Rectal smooth muscle tissue (tissue), 1 donor: ENCODE measurements around the gene NUP188.
"Not testable (repeated sequence)": the region's sequence is repeated elsewhere in the genome, so short reads cannot be mapped to it uniquely, and the experiment has no call there.

Experiments
- H3K27ac ChIP-seq: one replicate; pipeline ENCODE4 v1.7.0; 2013; ENCODE audit warnings: low read depth, low read length, inconsistent platforms
- H3K27me3 ChIP-seq: one replicate; pipeline ENCODE4 v1.7.0; 2013; ENCODE audit warnings: low read length; ENCODE audit not compliant: control insufficient read depth, insufficient read depth
- H3K36me3 ChIP-seq: one replicate; pipeline ENCODE4 v1.7.0; 2013; ENCODE audit warnings: low read length; ENCODE audit not compliant: control insufficient read depth, insufficient read depth
- H3K4me1 ChIP-seq: one replicate; pipeline ENCODE4 v1.7.0; 2013; ENCODE audit warnings: low read length; ENCODE audit not compliant: control insufficient read depth, insufficient read depth
- H3K4me3 ChIP-seq: one replicate; pipeline ENCODE4 v1.7.0; 2013; ENCODE audit warnings: low read length
- H3K9ac ChIP-seq: one replicate; pipeline ENCODE4 v1.7.0; 2013; ENCODE audit warnings: low read length

NUP188 gene

GRCh38 chr9:128987805-128988204 is 40.3 kb downstream of the NUP188 start:
- H3K27ac ChIP-seq, result peak overlapping the region; percentile 54
- peaks cover 19% of the 10 kb centered on the region for H3K36me3 ChIP-seq
- no peaks in the 10 kb centered on the region for H3K4me1 ChIP-seq
- no peak overlapping the region for H3K9ac ChIP-seq
- no peak overlapping the region for H3K4me3 ChIP-seq
- no peaks in the 10 kb centered on the region for H3K27me3 ChIP-seq

GRCh38 chr9:128992995-128993394 is 45.5 kb downstream of the NUP188 start:
- H3K4me3 ChIP-seq, result no peak overlapping the region
- no peaks in the 10 kb centered on the region for H3K4me1 ChIP-seq
- H3K9ac ChIP-seq, result no peak overlapping the region
- no peaks in the 10 kb centered on the region for H3K27me3 ChIP-seq
- no peak overlapping the region for H3K27ac ChIP-seq
- H3K36me3 ChIP-seq, result peaks cover 29% of the 10 kb centered on the region

GRCh38 chr9:128995791-128996190 is 48.3 kb downstream of the NUP188 start:
- Histone ChIP-seq H3K4me3 (no peak overlapping the region), H3K9ac (no peak overlapping the region), H3K36me3 (peaks cover 44% of the 10 kb centered on the region), H3K27ac (no peak overlapping the region), H3K4me1 (no peaks in the 10 kb centered on the region), H3K27me3 (no peaks in the 10 kb centered on the region)

- H3K36me3 ChIP-seq, result peaks cover 62% of the 10 kb centered on the region
- no peaks in the 10 kb centered on the region for H3K4me1 ChIP-seq
- H3K4me3 ChIP-seq, result no peak overlapping the region
- no peak overlapping the region for H3K9ac ChIP-seq
- no peak overlapping the region for H3K27ac ChIP-seq
- H3K27me3 ChIP-seq, result no peaks in the 10 kb centered on the region
Observed at GRCh38 chr9:128998462-128998861, 51.0 kb downstream of the NUP188 start.

GRCh38 chr9:128999581-129000206 is 52.2 kb downstream of the NUP188 start:
- H3K36me3 ChIP-seq, result peaks cover 55% of the 10 kb centered on the region
- no peaks in the 10 kb centered on the region for H3K27me3 ChIP-seq
- no peak overlapping the region for H3K9ac ChIP-seq
- no peak overlapping the region for H3K4me3 ChIP-seq
- no peaks in the 10 kb centered on the region for H3K4me1 ChIP-seq
- H3K27ac ChIP-seq, result no peak overlapping the region

- Histone ChIP-seq H3K36me3 (peaks cover 49% of the 10 kb centered on the region), H3K4me1 (no peaks in the 10 kb centered on the region), H3K4me3 (no peak overlapping the region), H3K27ac (no peak overlapping the region), H3K27me3 (no peaks in the 10 kb centered on the region), H3K9ac (no peak overlapping the region)
Observed at GRCh38 chr9:129001504-129002325, 54.2 kb downstream of the NUP188 start.

GRCh38 chr9:129002992-129003391 is 55.5 kb downstream of the NUP188 start:
- Histone ChIP-seq H3K27ac (no peak overlapping the region), H3K36me3 (peaks cover 46% of the 10 kb centered on the region)

GRCh38 chr9:129004173-129004572 is 56.7 kb downstream of the NUP188 start:
- not testable (repeated sequence) for H3K9ac ChIP-seq, H3K27ac ChIP-seq, H3K27me3 ChIP-seq, H3K4me1 ChIP-seq, H3K4me3 ChIP-seq
- H3K36me3 ChIP-seq, result peaks cover 44% of the 10 kb centered on the region

More at GRCh38 chr9:129002992-129003391, 55.5 kb downstream of the NUP188 start:
- Histone ChIP-seq H3K27me3 (no peaks in the 10 kb centered on the region), H3K9ac (no peak overlapping the region), H3K4me1 (peaks cover 3% of the 10 kb centered on the region), H3K4me3 (no peak overlapping the region)

- no peak overlapping the region for H3K27ac ChIP-seq
- no peak overlapping the region for H3K4me3 ChIP-seq
- no peaks in the 10 kb centered on the region for H3K27me3 ChIP-seq
- peaks cover 39% of the 10 kb centered on the region for H3K36me3 ChIP-seq
- H3K9ac ChIP-seq, result no peak overlapping the region
- H3K4me1 ChIP-seq, result peaks cover 3% of the 10 kb centered on the region
Observed at GRCh38 chr9:129005336-129005997, 58.0 kb downstream of the NUP188 start.

GRCh38 chr9:129006328-129007034 is 59.0 kb downstream of the NUP188 start:
- no peak overlapping the region for H3K9ac ChIP-seq
- H3K4me1 ChIP-seq, result peaks cover 3% of the 10 kb centered on the region
- no peak overlapping the region for H3K27ac ChIP-seq
- no peaks in the 10 kb centered on the region for H3K27me3 ChIP-seq
- peaks cover 43% of the 10 kb centered on the region for H3K36me3 ChIP-seq
- H3K4me3 ChIP-seq, result no peak overlapping the region

GRCh38 chr9:129007035-129007765 is 59.7 kb downstream of the NUP188 start:
- no peak overlapping the region for H3K4me3 ChIP-seq
- no peak overlapping the region for H3K9ac ChIP-seq
- peaks cover 3% of the 10 kb centered on the region for H3K4me1 ChIP-seq
- H3K27ac ChIP-seq, result peak overlapping the region; percentile 32
- no peaks in the 10 kb centered on the region for H3K27me3 ChIP-seq
- H3K36me3 ChIP-seq, result peaks cover 37% of the 10 kb centered on the region
